HCT116 (cell line): ENCODE data around the gene ABI3. TPM values are rescaled to one million over a fixed set of nuclear protein-coding genes. Genes with fewer than 3 reads are reported as not detected.

Experiments
- ATAC-seq: fragments of 200-7000 bp; cut with Tn5 transposase; 2 replicates; pipeline ENCODE4 v1.9.1; 2020; ENCODE audit warnings: mild to moderate bottlenecking, moderate library complexity
- BruUV-seq: library from RNA; stranded (reverse); fragments of 400-500 nt; replicated peaks from 2 replicates; lab custom pipeline; 2021; lab: Mats Ljungman, UMichigan
- CTCF ChIA-PET: fragments of 300-600 bp; sonication (Branson Sonifier 250); formaldehyde crosslinking; loops from one replicate; lab custom pipeline; 2021; ENCODE audit warnings: antibody characterized with exemption; lab: Charles Lee
- POLR2A ChIA-PET: fragments of 300-600, 350-600 bp; sonication (Branson Sonifier 250); formaldehyde crosslinking; loops from one replicate; lab custom pipeline; 2021; ENCODE audit warnings: antibody characterized with exemption; lab: Charles Lee
- RAD21 ChIA-PET, 2 experiments: fragments of 300-600 bp; sonication (Branson Sonifier 250); formaldehyde crosslinking; loops; one replicate each; lab custom pipeline; 2023; ENCODE audit warnings: low total read pairs in 2 of 2; ENCODE audit not compliant: uncharacterized antibody in 2 of 2, unreplicated experiment in 2 of 2, low non-redundant PET in 1 of 2; lab: Charles Lee
- DNase-seq: peaks from one replicate; pipeline ENCODE4 v3.0.0-alpha.2; 2010; ENCODE audit warnings: low read depth, low spot score
- H2AFZ ChIP-seq: fragments of 200-600 bp; shearing (Covaris generic), sonication (generic); 2 replicates; pipeline ENCODE4 v1.6.1; 2017; ENCODE audit warnings: low read depth, mixed run types, mixed read lengths, antibody characterized with exemption, low read length; ENCODE audit not compliant: poor library complexity, severe bottlenecking
- H3K27ac ChIP-seq: 2 replicates; pipeline ENCODE4 v1.5.1; 2012; ENCODE audit warnings: low read depth, low read length
- H3K27me3 ChIP-seq: fragments of 200-600 bp; sonication (generic); 2 replicates; pipeline ENCODE4 v1.6.1; 2016; ENCODE audit warnings: mixed run types, low read length, mixed read lengths; ENCODE audit not compliant: insufficient read depth
- H3K36me3 ChIP-seq, 2 experiments: fragments of 200-500 bp in 1 of 2; fragments of 200-600 bp in 1 of 2; sonication (Bioruptor generic) in 1 of 2; sonication (generic) in 1 of 2; 2 replicates each; pipeline versions ENCODE4 v1.5.1 to v1.6.1; 2014 to 2016; ENCODE audit warnings: low read length in 2 of 2, inconsistent platforms in 1 of 2, mixed read lengths in 1 of 2, mixed run types in 1 of 2; ENCODE audit not compliant: insufficient read depth in 2 of 2, control insufficient read depth in 1 of 2
- H3K4me1 ChIP-seq, 2 experiments: fragments of 200-600 bp in 1 of 2; sonication (generic) in 1 of 2; 2 replicates each; pipeline versions ENCODE4 v1.5.1 to v1.6.1; 2012 to 2017; ENCODE audit warnings: low read length in 2 of 2, inconsistent platforms in 1 of 2, mild to moderate bottlenecking in 1 of 2, mixed read lengths in 1 of 2, mixed run types in 1 of 2, moderate library complexity in 1 of 2; ENCODE audit not compliant: insufficient read depth in 2 of 2, control insufficient read depth in 1 of 2
- H3K4me2 ChIP-seq: fragments of 200-600 bp; sonication (generic); 2 replicates; pipeline ENCODE4 v1.6.1; 2017; ENCODE audit warnings: mixed run types, low read length, mixed read lengths
- H3K4me3 ChIP-seq, 2 experiments: fragments of 200-600 bp in 1 of 2; sonication (generic) in 1 of 2; replicated peaks in 1 of 2; 2 replicates each; pipeline ENCODE4 v1.5.1; 2011 to 2016; ENCODE audit warnings: low read length in 2 of 2, control low read depth in 1 of 2, low read depth in 1 of 2, mild to moderate bottlenecking in 1 of 2, mixed read lengths in 1 of 2, mixed run types in 1 of 2
- H3K79me2 ChIP-seq: fragments of 200-600 bp; sonication (generic); 2 replicates; pipeline ENCODE4 v1.6.1; 2017; ENCODE audit warnings: mild to moderate bottlenecking, mixed run types, low read length, moderate library complexity, mixed read lengths; ENCODE audit not compliant: insufficient read depth
- H3K9ac ChIP-seq: fragments of 200-600 bp; sonication (generic); 2 replicates; pipeline ENCODE4 v1.6.1; 2016; ENCODE audit warnings: low read length, mixed read lengths
- H3K9me2 ChIP-seq: fragments of 200-600 bp; sonication (generic), shearing (Covaris generic); 2 replicates; pipeline ENCODE4 v1.6.1; 2017; ENCODE audit warnings: mixed run types, mild to moderate bottlenecking, moderate library complexity; ENCODE audit not compliant: insufficient read depth
- H3K9me3 ChIP-seq, 2 experiments: fragments of 200-500 bp in 1 of 2; fragments of 200-600 bp in 1 of 2; sonication (Bioruptor generic) in 1 of 2; sonication (generic) in 1 of 2; 2 replicates each; pipeline ENCODE4 v1.6.1; 2014 to 2017; ENCODE audit warnings: low read length in 2 of 2, mixed read lengths in 2 of 2, inconsistent platforms in 1 of 2, low read depth in 1 of 2, mild to moderate bottlenecking in 1 of 2, mixed run types in 1 of 2, moderate library complexity in 1 of 2; ENCODE audit not compliant: control insufficient read depth in 1 of 2, insufficient read depth in 1 of 2
- H4K20me1 ChIP-seq: fragments of 200-600 bp; sonication (generic), shearing (Covaris generic); 2 replicates; pipeline ENCODE4 v1.6.1; 2017; ENCODE audit warnings: mixed run types, mild to moderate bottlenecking, moderate library complexity; ENCODE audit not compliant: insufficient read depth
- CBX3 ChIP-seq: IDR thresholded peaks from 2 replicates; pipeline ENCODE4 v1.6.1; 2012; ENCODE audit warnings: low read depth
- ELF1 ChIP-seq: IDR thresholded peaks from 2 replicates; pipeline ENCODE4 v1.6.1; 2012; ENCODE audit warnings: low read depth, borderline replicate concordance
- EZH2 ChIP-seq: fragments of 200-600 bp; sonication (generic); IDR thresholded peaks from 2 replicates; pipeline ENCODE4 v1.6.1; 2017; ENCODE audit warnings: antibody characterized with exemption, mixed run types
- EZH2phosphoT487 ChIP-seq: fragments of 200-600 bp; IDR thresholded peaks from 2 replicates; pipeline ENCODE4 v1.6.1; 2018; ENCODE audit warnings: antibody characterized with exemption, borderline replicate concordance
- JUND ChIP-seq: IDR thresholded peaks from 2 replicates; pipeline ENCODE4 v1.6.1; 2012
- POLR2A ChIP-seq: IDR thresholded peaks from 2 replicates; pipeline ENCODE4 v1.7.0; 2011; ENCODE audit warnings: borderline replicate concordance; ENCODE audit not compliant: insufficient read depth, insufficient read length; ENCODE audit errors: extremely low read depth
- POLR2AphosphoS5 ChIP-seq: IDR thresholded peaks from 2 replicates; pipeline ENCODE4 v1.6.1; 2011; ENCODE audit warnings: mild to moderate bottlenecking, low read depth, low read length, moderate library complexity
- RAD21 ChIP-seq: IDR thresholded peaks from 2 replicates; pipeline ENCODE4 v1.6.1; 2012; ENCODE audit warnings: low read depth, mild to moderate bottlenecking
- SIN3A ChIP-seq: IDR thresholded peaks from 2 replicates; pipeline ENCODE4 v1.6.1; 2012; ENCODE audit warnings: low read depth
- SP1 ChIP-seq: IDR thresholded peaks from 2 replicates; pipeline ENCODE4 v1.6.1; 2012; ENCODE audit warnings: low read depth
- SRF ChIP-seq: IDR thresholded peaks from 2 replicates; pipeline ENCODE4 v1.6.1; 2012; ENCODE audit warnings: low read depth
- TCF7L2 ChIP-seq: IDR thresholded peaks from 2 replicates; pipeline ENCODE4 v1.7.0; 2011; ENCODE audit warnings: borderline replicate concordance, inconsistent platforms; ENCODE audit not compliant: insufficient read depth, insufficient read length; ENCODE audit errors: extremely low read depth
- YY1 ChIP-seq: IDR thresholded peaks from 2 replicates; pipeline ENCODE4 v1.6.1; 2011; ENCODE audit warnings: low read length, low read depth, moderate library complexity, mild to moderate bottlenecking; ENCODE audit not compliant: insufficient replicate concordance; ENCODE audit errors: extremely low read depth
- ZFX ChIP-seq: fragments of 450-650 bp; IDR thresholded peaks from 2 replicates; pipeline ENCODE4 v1.6.1; 2017
- intact Hi-C: fragments of 100-400 bp; cut with micrococcal nuclease; formaldehyde crosslinking; loops from 2 replicates; pipeline ENCODE4 v1.10.0; 2022
- total RNA-seq: library from RNA; stranded (reverse); gene quantifications from one replicate; pipeline ENCODE4 v1.2.1, GENCODE V29; 2021; ENCODE audit not compliant: unreplicated experiment
- TF ChIP-seq, protein P1 (sequence below), 3 experiments: fragments of 200-600 bp in 1 of 3; sonication (generic) in 1 of 3; IDR thresholded peaks in 2 of 3; conservative IDR thresholded peaks in 1 of 3; 2 replicates each; pipeline ENCODE4 v1.5.1; 2012 to 2017; ENCODE audit warnings: low read depth in 2 of 3, low read length in 2 of 3, antibody characterized with exemption in 1 of 3, borderline replicate concordance in 1 of 3, control low read depth in 1 of 3, mild to moderate bottlenecking in 1 of 3, mixed read lengths in 1 of 3, mixed run types in 1 of 3, moderate library complexity in 1 of 3; ENCODE audit not compliant: insufficient read depth in 1 of 3
- TF ChIP-seq, protein P2 (sequence below): IDR thresholded peaks from 2 replicates; pipeline ENCODE4 v1.6.1; 2011; ENCODE audit warnings: mild to moderate bottlenecking, low read length, moderate library complexity; ENCODE audit not compliant: insufficient replicate concordance; ENCODE audit errors: extremely low read depth
- TF ChIP-seq, protein P3 (sequence below): IDR thresholded peaks from 2 replicates; pipeline ENCODE4 v1.6.1; 2012
- TF ChIP-seq, protein P4 (sequence below): IDR thresholded peaks from 2 replicates; pipeline ENCODE4 v1.6.1; 2012; ENCODE audit warnings: low read depth
- TF ChIP-seq, protein P5 (sequence below): IDR thresholded peaks from 2 replicates; pipeline ENCODE4 v1.6.1; 2012

The ABI3 gene
- total RNA-seq, 1 experiment from 2014 or later = 0.12 TPM

DNA sequence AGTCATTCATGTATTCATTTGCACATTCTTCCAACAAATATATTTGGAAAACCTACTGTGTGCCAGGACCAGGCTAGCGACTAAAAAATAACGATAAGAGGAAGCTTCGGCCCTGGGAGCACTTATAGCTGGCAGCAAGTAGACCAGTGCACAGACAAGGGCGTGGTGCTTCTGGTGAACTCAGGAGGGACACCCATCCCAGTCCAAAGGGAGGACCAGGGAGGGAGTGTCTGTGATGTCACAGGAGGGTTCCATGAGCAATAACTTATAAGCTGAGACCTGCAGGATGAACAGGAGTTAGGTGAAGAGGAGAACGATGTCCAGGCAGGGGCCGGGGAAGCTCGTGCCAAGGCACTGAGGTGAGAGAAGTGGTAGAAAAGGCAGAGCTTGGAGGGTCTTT lies 37.4 kb downstream of the ABI3 start:
- ATAC-seq = no peak
- no peaks in the 10 kb centered on the region for H3K27me3 ChIP-seq
- RAD21 ChIA-PET = no interaction called here
- no peak overlapping the region for H3K27ac ChIP-seq
- TF ChIP-seq POLR2A (no peak), YY1 (no peak), POLR2AphosphoS5 (no peak), TCF7L2 (no peak), SIN3A (no peak), SP1 (no peak), ZFX (no peak), ELF1 (no peak), RAD21 (no peak), CBX3 (no peak), EZH2 (no peak), EZH2phosphoT487 (no peak), JUND (no peak), SRF (no peak)
- TF ChIP-seq, protein P1, sequence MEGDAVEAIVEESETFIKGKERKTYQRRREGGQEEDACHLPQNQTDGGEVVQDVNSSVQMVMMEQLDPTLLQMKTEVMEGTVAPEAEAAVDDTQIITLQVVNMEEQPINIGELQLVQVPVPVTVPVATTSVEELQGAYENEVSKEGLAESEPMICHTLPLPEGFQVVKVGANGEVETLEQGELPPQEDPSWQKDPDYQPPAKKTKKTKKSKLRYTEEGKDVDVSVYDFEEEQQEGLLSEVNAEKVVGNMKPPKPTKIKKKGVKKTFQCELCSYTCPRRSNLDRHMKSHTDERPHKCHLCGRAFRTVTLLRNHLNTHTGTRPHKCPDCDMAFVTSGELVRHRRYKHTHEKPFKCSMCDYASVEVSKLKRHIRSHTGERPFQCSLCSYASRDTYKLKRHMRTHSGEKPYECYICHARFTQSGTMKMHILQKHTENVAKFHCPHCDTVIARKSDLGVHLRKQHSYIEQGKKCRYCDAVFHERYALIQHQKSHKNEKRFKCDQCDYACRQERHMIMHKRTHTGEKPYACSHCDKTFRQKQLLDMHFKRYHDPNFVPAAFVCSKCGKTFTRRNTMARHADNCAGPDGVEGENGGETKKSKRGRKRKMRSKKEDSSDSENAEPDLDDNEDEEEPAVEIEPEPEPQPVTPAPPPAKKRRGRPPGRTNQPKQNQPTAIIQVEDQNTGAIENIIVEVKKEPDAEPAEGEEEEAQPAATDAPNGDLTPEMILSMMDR (IDR thresholded peaks at IDR 0.05 in 2 of 3, conservative IDR thresholded peaks at IDR 0.05 in 1 of 3; ENCODE audit: borderline replicate concordance in 1 of 3, insufficient read depth in 1 of 3, low read depth in 2 of 3, low read length in 2 of 3) = no peak
- TF ChIP-seq, protein P2, sequence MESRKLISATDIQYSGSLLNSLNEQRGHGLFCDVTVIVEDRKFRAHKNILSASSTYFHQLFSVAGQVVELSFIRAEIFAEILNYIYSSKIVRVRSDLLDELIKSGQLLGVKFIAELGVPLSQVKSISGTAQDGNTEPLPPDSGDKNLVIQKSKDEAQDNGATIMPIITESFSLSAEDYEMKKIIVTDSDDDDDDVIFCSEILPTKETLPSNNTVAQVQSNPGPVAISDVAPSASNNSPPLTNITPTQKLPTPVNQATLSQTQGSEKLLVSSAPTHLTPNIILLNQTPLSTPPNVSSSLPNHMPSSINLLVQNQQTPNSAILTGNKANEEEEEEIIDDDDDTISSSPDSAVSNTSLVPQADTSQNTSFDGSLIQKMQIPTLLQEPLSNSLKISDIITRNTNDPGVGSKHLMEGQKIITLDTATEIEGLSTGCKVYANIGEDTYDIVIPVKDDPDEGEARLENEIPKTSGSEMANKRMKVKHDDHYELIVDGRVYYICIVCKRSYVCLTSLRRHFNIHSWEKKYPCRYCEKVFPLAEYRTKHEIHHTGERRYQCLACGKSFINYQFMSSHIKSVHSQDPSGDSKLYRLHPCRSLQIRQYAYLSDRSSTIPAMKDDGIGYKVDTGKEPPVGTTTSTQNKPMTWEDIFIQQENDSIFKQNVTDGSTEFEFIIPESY = no peak
- TF ChIP-seq, protein P3, sequence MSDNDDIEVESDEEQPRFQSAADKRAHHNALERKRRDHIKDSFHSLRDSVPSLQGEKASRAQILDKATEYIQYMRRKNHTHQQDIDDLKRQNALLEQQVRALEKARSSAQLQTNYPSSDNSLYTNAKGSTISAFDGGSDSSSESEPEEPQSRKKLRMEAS = no peak
- TF ChIP-seq, protein P4, sequence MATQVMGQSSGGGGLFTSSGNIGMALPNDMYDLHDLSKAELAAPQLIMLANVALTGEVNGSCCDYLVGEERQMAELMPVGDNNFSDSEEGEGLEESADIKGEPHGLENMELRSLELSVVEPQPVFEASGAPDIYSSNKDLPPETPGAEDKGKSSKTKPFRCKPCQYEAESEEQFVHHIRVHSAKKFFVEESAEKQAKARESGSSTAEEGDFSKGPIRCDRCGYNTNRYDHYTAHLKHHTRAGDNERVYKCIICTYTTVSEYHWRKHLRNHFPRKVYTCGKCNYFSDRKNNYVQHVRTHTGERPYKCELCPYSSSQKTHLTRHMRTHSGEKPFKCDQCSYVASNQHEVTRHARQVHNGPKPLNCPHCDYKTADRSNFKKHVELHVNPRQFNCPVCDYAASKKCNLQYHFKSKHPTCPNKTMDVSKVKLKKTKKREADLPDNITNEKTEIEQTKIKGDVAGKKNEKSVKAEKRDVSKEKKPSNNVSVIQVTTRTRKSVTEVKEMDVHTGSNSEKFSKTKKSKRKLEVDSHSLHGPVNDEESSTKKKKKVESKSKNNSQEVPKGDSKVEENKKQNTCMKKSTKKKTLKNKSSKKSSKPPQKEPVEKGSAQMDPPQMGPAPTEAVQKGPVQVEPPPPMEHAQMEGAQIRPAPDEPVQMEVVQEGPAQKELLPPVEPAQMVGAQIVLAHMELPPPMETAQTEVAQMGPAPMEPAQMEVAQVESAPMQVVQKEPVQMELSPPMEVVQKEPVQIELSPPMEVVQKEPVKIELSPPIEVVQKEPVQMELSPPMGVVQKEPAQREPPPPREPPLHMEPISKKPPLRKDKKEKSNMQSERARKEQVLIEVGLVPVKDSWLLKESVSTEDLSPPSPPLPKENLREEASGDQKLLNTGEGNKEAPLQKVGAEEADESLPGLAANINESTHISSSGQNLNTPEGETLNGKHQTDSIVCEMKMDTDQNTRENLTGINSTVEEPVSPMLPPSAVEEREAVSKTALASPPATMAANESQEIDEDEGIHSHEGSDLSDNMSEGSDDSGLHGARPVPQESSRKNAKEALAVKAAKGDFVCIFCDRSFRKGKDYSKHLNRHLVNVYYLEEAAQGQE = no peak
- TF ChIP-seq, protein P5, sequence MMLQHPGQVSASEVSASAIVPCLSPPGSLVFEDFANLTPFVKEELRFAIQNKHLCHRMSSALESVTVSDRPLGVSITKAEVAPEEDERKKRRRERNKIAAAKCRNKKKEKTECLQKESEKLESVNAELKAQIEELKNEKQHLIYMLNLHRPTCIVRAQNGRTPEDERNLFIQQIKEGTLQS = no peak
- TF ChIP-seq, all 23 proteins: peak for 0
- Histone ChIP-seq H3K9ac (no peak overlapping the region), H3K4me3 (no peak overlapping the region), H3K4me1 (peaks cover 17 to 26% of the 10 kb centered on the region in 2 experiments), H2AFZ (no peak overlapping the region), H3K9me3 (no peaks in the 10 kb centered on the region), H4K20me1 (no peaks in the 10 kb centered on the region), H3K4me2 (no peak overlapping the region), H3K36me3 (no peaks in the 10 kb centered on the region), H3K9me2 (no peaks in the 10 kb centered on the region), H3K79me2 (no peaks in the 10 kb centered on the region)
- POLR2A ChIA-PET = interaction anchor here (1.6 kb wide), 1 partner anchor 8 kb away, joined by 4 read pairs; no protein-coding TSS in a partner anchor
- no peak for DNase-seq
- intact Hi-C loops = no loop called here
- BruUV-seq = no TSS peak
- CTCF ChIA-PET = no interaction called here
